HG03108 (cell line): ENCODE results near the gene SAMD1.
"Not testable (repeated sequence)": the region's sequence is repeated elsewhere in the genome, so short reads cannot be mapped to it uniquely, and the experiment has no call there.

Source experiments
- ATAC-seq: cut with Tn5 transposase; IDR thresholded peaks from one replicate; pipeline ENCODE4 v1.9.1; 2021; ENCODE audit warnings: moderate library complexity; ENCODE audit not compliant: unreplicated experiment

SAMD1 gene

GRCh38 chr19:14061751-14062557 lies 28.6 kb downstream of the SAMD1 start, which contains the start of gene PALM3:
TSS of gene PALM3 (minus strand) at chr19:14062076. CDS start at chr19:14061980, 96 bp downstream.
- no peak for ATAC-seq

DNA sequence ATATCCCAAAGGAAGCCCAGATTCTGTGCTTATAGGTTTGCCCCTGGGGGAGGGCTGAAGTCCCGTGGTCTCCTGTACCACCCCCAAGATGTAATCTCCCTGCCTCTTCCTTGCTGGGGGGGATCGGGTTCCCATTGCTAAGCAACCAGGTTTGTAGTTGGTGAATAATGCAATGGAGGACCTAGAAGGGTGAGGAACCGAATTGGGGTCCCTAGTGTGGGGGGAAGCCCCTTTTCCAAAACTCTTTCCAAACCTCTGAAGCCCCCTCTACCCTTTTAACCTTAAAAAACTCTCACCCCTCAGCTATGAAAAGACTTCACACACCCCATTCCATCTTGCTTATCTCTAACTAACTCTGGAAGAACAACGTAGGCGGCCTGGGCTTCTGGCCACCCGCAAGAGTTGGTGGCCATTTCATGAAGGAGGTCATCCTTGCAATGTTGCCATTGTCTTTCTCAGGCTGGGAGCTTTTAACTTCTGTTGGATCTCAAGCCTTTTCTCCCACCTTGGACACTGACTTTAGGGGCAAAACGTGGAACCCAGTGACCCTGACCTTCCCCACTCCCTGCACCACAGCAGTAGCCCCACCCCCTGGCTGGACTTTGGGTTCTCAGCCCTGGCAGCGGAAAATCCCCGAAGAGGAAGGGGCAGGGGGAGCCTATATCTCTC lies 29.3 kb downstream of the SAMD1 start:
- no peak for ATAC-seq

- ATAC-seq: no peak
Observed at GRCh38 chr19:14059652-14060155, 30.8 kb downstream of the SAMD1 start.

DNA sequence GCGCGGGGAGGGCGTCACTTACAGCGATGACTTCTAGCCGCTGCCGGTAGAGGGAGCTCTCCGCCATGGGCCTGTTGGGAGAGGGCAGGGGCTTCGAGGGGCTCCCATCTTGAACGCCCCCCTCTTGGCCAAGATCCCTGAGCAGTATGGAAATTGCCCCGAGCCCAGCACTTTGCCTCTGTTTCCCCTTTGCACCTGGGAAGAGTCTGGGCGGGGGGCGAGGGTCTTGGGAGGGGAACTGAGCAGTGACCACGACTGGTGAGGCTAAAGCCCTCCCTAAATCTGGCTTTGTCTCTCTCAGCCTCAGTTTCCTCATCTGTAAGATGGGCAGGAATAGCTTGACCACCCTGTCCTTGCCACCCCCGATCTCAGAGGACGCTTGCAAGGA lies 31.5 kb downstream of the SAMD1 start:
- ATAC-seq: no peak

- no peak for ATAC-seq
Observed at GRCh38 chr19:14058182-14059092, 32.1 kb downstream of the SAMD1 start.

- ATAC-seq: no peak
Observed at GRCh38 chr19:14056741-14057356, 33.7 kb downstream of the SAMD1 start.

GRCh38 chr19:14056069-14056666 lies 34.4 kb downstream of the SAMD1 start:
- no peak for ATAC-seq

GRCh38 chr19:14055396-14055795 lies 35.2 kb downstream of the SAMD1 start:
- no peak for ATAC-seq

DNA sequence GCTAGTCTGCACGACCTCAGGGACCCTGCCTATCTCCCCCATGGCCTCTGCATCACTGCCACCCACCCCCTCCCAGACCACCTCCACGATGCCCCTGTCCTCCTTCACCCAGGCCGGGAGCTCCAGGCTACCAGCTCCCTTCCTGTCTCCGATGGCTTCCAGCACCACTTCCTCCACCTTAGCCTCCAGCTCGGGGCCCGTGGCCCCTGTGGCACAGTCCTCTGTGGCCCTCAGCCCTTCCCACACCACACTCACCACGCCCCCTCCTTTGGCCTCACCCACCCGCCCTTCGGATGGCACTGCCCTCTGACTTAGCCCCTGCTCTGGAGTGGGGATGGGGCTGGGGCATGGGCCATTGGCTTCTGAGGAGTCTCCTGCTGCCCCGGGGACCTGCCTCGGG lies 35.8 kb downstream of the SAMD1 start:
- no peak for ATAC-seq

DNA sequence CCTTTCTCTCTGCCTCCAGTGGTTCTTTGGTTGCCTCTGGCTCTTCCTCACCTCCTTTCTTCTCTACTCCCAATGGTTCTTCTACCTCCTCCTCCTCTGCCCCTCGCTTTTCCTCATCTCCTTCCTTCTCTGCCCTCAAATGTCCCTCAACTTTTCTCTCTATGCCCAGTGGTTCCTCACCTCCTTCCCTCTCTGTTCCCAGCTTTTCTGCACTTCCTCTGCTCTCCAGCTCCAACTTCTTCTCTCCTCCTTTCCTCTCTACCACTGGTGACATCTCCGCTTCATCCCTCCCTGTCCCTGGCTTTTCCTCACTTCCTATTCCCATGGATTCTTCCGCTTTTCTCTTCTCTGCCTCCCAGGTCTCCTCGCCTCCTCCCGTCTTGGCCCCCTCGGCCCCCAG lies 36.5 kb downstream of the SAMD1 start:
- ATAC-seq: no peak

DNA sequence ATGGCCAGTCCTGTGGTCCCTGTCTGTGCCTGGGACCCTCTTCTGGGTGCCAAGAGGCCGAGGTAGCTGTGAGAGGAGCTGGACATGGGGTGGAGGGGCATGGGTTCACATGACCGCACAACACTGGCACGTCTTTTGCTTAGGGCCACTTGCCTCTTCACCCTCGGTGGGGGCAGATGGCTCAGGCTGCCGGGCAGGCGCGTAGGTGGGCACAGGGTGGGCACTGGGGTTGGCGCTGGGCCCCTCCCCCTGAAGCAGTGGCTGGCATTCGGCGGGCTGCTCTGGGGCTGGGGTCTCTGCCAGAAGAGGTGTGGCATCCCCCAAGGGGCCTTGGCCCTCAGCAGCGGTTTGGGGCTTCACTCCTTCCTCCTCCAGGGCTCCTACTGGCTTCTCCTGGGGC lies 37.1 kb downstream of the SAMD1 start:
- ATAC-seq: no peak

DNA sequence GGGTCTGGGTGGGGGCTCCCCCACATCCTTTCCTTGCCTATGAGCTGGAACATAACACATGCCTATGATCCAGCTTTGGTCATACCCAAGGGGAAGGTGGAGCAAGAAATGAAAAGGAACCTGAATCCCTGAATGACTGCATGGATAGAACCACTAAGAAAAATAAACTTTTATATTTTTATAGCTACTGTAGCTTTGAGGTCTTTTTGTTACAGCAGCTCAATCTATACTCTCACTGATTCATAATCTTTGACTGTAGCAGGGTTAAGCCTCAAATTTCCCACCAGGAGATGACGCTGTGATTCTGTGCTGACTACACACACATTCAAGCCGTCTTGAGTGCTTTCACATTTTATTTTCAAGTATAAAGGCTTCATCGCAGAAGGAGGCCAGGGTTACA lies 37.5 kb downstream of the SAMD1 start:
- no peak for ATAC-seq

DNA sequence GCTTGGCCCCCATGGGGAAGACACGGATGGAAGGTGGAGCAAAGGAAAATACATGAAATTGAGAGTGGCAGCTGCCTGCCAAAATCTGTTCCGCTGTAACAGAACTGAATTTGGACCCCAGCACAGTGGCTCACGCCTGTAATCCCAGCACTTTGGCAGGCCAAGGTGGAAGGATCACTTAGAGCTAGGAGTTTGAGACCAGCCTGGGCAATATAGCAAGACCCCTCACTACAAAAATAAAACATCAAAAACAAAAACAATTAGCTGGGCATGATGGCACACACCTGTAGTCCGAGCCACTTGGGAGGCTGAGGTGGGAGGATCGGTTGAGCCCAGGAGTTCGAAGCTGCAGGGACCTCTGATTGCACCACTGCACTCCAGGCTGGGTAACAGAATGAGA lies 38.1 kb downstream of the SAMD1 start:
- ATAC-seq: no peak

- no peak for ATAC-seq
Observed at GRCh38 chr19:14051980-14052379, 38.6 kb downstream of the SAMD1 start.

- ATAC-seq: not testable (repeated sequence)
Observed at GRCh38 chr19:14050961-14051360, 39.6 kb downstream of the SAMD1 start.

GRCh38 chr19:14050512-14050911 lies 40.0 kb downstream of the SAMD1 start:
- ATAC-seq: no peak

DNA sequence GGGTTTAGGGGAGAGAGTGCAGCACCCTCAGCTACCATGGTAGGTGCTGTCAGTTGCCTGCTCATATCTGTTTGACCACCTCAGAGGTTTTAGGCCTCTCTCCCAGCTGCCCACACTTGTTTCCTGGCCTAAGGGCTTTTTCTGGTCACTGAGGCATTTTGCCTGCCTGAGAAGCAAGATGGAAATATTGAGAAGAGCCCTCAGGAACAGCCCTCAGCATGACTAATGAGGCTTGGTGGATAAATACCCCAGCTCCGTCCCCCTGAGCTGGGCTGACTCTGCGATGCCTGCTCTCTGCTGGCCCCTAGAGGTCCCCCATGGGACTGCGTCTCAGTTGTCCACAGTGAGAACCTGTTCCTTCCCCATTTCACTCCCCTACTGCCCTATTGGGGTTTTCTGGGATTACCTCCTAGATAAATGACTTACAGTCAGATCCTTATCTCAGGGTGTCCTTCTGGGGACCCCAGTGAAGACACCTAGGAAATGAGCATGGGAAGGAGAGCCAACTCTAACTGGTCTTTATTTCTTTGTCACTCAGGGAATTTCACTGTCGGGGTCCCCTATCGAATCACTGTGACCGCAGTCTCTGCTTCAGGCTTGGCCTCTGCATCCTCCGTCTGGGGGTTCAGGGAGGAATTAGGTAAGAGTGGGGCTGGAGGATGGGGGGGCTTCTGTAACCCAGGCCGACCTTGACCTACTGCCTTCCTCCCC lies 42.0 kb downstream of the SAMD1 start:
- ATAC-seq: no peak

DNA sequence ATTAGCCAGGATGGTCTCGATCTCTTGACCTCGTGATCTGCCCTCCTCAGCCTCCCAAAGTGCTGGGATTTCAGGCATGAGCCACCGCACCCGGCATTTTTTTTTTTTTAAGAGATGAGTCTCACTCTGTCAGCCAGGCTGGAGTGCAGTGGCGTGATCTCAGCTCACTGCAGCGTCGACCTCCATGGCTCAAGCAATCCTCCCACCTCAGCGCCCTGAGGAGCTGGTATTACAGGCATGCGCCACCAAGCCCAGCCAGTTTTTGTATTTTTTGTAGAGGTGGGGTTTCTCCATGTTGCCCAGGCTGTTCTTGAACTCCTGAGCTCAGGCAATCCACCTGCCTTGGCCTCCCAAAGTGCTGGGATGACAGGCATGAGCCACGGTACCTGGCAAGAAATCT lies 42.7 kb downstream of the SAMD1 start:
- ATAC-seq: not testable (repeated sequence)
